GM12801 (cell line): ENCODE results near the gene ACE.

Experiments used
- CTCF ChIP-seq: IDR thresholded peaks from one replicate; pipeline ENCODE4 v1.5.1; 2011; ENCODE audit warnings: control low read depth; ENCODE audit not compliant: insufficient read length; ENCODE audit errors: extremely low read depth

The ACE gene

GRCh38 chr17:63546308-63547082 is 69.6 kb downstream of the ACE start:
- no peak for TF ChIP-seq CTCF

GRCh38 chr17:63547083-63547523 is 70.2 kb downstream of the ACE start:
- no peak for TF ChIP-seq CTCF
